Left forelimb (tissue), 1 donor: Measurements from ENCODE around the gene CCDC43.

Source experiments
- DNase-seq: peaks from one replicate; pipeline ENCODE4 v3.0.0-alpha.2; 2018; ENCODE audit warnings: low spot score

The CCDC43 gene

GRCh38 chr17:44627513-44628242, 61.9 kb downstream of the CCDC43 start:
- DNase-seq = no peak
